Bronchus fibroblast of lung (primary cell): Measurements from ENCODE around the gene SFTPA2. TPM values are rescaled to one million over a fixed set of nuclear protein-coding genes. Genes with fewer than 3 reads are reported as not detected.

ENCODE experiments used
- total RNA-seq: library from RNA; depleted of rRNA; stranded (reverse); fragments of >200 nt; gene quantifications from 2 replicates; pipeline ENCODE4 v1.2.3, GENCODE V29; 2015

The SFTPA2 gene
- not detected in 2 replicates for total RNA-seq

GRCh38 chr10:79560160-79560709 lies at the start of gene SFTPA2:
Gene SFTPA2, minus strand, starts transcription at chr10:79560407. Its CDS starts 924 bp downstream, at chr10:79559483.

GRCh38 chr10:79511891-79512583 lies 48.2 kb downstream of the SFTPA2 start, which contains the start of gene EIF5AL1:
Gene EIF5AL1, plus strand, starts transcription at chr10:79512533. Its CDS starts 117 bp downstream, at chr10:79512650.

Other genes with a start within 250 kb of the SFTPA2 start
- 44.9 and 50.7 TPM in 2 replicates for gene PPIF, start 212.9 kb downstream of the SFTPA2 start, total RNA-seq
- gene ZCCHC24, start 114.8 kb downstream of the SFTPA2 start, total RNA-seq = 24.7 and 27.2 TPM in 2 replicates
- gene EIF5AL1, start 47.9 kb downstream of the SFTPA2 start, total RNA-seq = 0.50 and 0.59 TPM in 2 replicates
- not detected in 2 replicates for gene SFTPA1, start 50.5 kb upstream of the SFTPA2 start, total RNA-seq
- gene NUTM2B, start 142.8 kb upstream of the SFTPA2 start, total RNA-seq = 0.50 and 0.89 TPM in 2 replicates